PFSK-1 (cell line): ENCODE results near the gene CCDC12. TPM values are rescaled to one million over a fixed set of nuclear protein-coding genes. Genes with fewer than 3 reads are reported as not detected.

Source experiments
- FOXP2 ChIP-seq: optimal IDR thresholded peaks from 2 replicates; pipeline ENCODE3; 2011; ENCODE audit warnings: borderline replicate concordance, control low read depth, inconsistent platforms; ENCODE audit not compliant: insufficient read depth; ENCODE audit errors: extremely low read length, extremely low read depth
- POLR2AphosphoS5 ChIP-seq: IDR thresholded peaks from 2 replicates; pipeline ENCODE4 v1.6.1; 2012; ENCODE audit warnings: low read depth, mild to moderate bottlenecking, control low read depth, low read length, moderate library complexity
- REST ChIP-seq, 2 experiments: IDR thresholded peaks; 2 replicates each; pipeline versions ENCODE4 v1.6.1 to v1.8.0; 2011 to 2012; ENCODE audit warnings: low read depth in 2 of 2, low read length in 2 of 2, control low read depth in 1 of 2, inconsistent platforms in 1 of 2, mild to moderate bottlenecking in 1 of 2, moderate library complexity in 1 of 2; ENCODE audit not compliant: insufficient read depth in 1 of 2
- SIN3A ChIP-seq: IDR thresholded peaks from 2 replicates; pipeline ENCODE4 v1.6.1; 2012; ENCODE audit warnings: mild to moderate bottlenecking, low read length, moderate library complexity, borderline replicate concordance; ENCODE audit not compliant: insufficient read depth
- TAF1 ChIP-seq: IDR thresholded peaks from 2 replicates; pipeline ENCODE4 v1.6.1; 2012; ENCODE audit warnings: low read length, control low read depth, borderline replicate concordance; ENCODE audit not compliant: insufficient read depth
- polyA plus RNA-seq: library from polyadenylated mRNA; unstranded; fragments of >200 nt; gene quantifications from one replicate; pipeline ENCODE4 v1.2.1, GENCODE V29; 2012; ENCODE audit warnings: low read depth, missing spikeins; ENCODE audit not compliant: insufficient read length

Gene CCDC12
- polyA plus RNA-seq, result 54.3 TPM

- TF ChIP-seq REST (IDR thresholded peaks at IDR 0.05; ENCODE audit: insufficient read depth in 1 of 2, low read depth in 2 of 2, low read length in 2 of 2), result no peak
- TF ChIP-seq POLR2AphosphoS5, result peak; percentile 82
- peak; percentile 72; the same call in 1 of the 2 replicates for TF ChIP-seq TAF1
Measured at GRCh38 chr3:46976326-46977190, at the start of gene CCDC12. CCDC12 (minus strand) TSS chr3:46976745; CDS start chr3:46976732, 13 bp downstream.

- TF ChIP-seq POLR2AphosphoS5 (no peak), FOXP2 (no peak), SIN3A (no peak), REST (IDR thresholded peaks at IDR 0.05; ENCODE audit: insufficient read depth in 1 of 2, low read depth in 2 of 2, low read length in 2 of 2) (no peak), TAF1 (no peak)
Measured at GRCh38 chr3:47024932-47025331, 48.4 kb upstream of the CCDC12 start.

GRCh38 chr3:47022641-47023071 is 46.1 kb upstream of the CCDC12 start:
- no peak for TF ChIP-seq REST (IDR thresholded peaks at IDR 0.05; ENCODE audit: insufficient read depth in 1 of 2, low read depth in 2 of 2, low read length in 2 of 2)
- TF ChIP-seq FOXP2, result no peak
- TF ChIP-seq TAF1, result no peak
- no peak for TF ChIP-seq POLR2AphosphoS5
- TF ChIP-seq SIN3A, result no peak

- TF ChIP-seq SIN3A, result no peak
- TF ChIP-seq TAF1, result no peak
- TF ChIP-seq FOXP2, result no peak
- no peak for TF ChIP-seq REST (IDR thresholded peaks at IDR 0.05; ENCODE audit: insufficient read depth in 1 of 2, low read depth in 2 of 2, low read length in 2 of 2)
- no peak for TF ChIP-seq POLR2AphosphoS5
Measured at GRCh38 chr3:47020311-47020710, 43.8 kb upstream of the CCDC12 start.
